Mesothelial cell of epicardium (in vitro differentiated cells): ENCODE data around the gene CLDND1. TPM values are rescaled to one million over a fixed set of nuclear protein-coding genes. Genes with fewer than 3 reads are reported as not detected.

Source experiments
- DNase-seq, 2 experiments: peaks; one replicate each; pipeline ENCODE4 v3.0.0; 2021; ENCODE audit warnings: low spot score in 2 of 2; ENCODE audit not compliant: unreplicated experiment in 2 of 2
- H3K27ac Mint-ChIP-seq: 2 replicates; pipeline ENCODE4 v1.8.0; 2021; ENCODE audit warnings: mixed read lengths
- H3K27me3 Mint-ChIP-seq: 2 replicates; pipeline ENCODE4 v1.8.0; 2021; ENCODE audit warnings: low read depth, mixed read lengths
- H3K36me3 Mint-ChIP-seq: 2 replicates; pipeline ENCODE4 v1.8.0; 2021; ENCODE audit warnings: mixed read lengths
- H3K4me1 Mint-ChIP-seq: 2 replicates; pipeline ENCODE4 v1.8.0; 2021; ENCODE audit warnings: mixed read lengths
- H3K4me3 Mint-ChIP-seq: 2 replicates; pipeline ENCODE4 v1.8.0; 2021; ENCODE audit warnings: mild to moderate bottlenecking, moderate library complexity, mixed read lengths
- H3K9me3 Mint-ChIP-seq: 2 replicates; pipeline ENCODE4 v1.8.0; 2021; ENCODE audit warnings: mixed read lengths
- CTCF ChIP-seq: fragments of 200-600 bp; sonication (generic); IDR thresholded peaks from one replicate; pipeline ENCODE4 v1.5.0; 2021; ENCODE audit warnings: antibody characterized with exemption; ENCODE audit not compliant: unreplicated experiment
- total RNA-seq: library from RNA; stranded (reverse); gene quantifications from 3 replicates; pipeline ENCODE4 v1.2.1, GENCODE V29; 2021

The CLDND1 gene
- total RNA-seq, 1 donor from 2014 or later = 89.0 TPM

- no peak for DNase-seq
- peaks cover 21% of the 10 kb centered on the region for H3K4me1 Mint-ChIP-seq
- TF ChIP-seq CTCF = no peak
- no peaks in the 10 kb centered on the region for H3K9me3 Mint-ChIP-seq
- no peak overlapping the region for H3K27ac Mint-ChIP-seq
- H3K4me3 Mint-ChIP-seq = no peak overlapping the region
- H3K36me3 Mint-ChIP-seq = no peaks in the 10 kb centered on the region
- H3K27me3 Mint-ChIP-seq = peaks cover 5% of the 10 kb centered on the region
Observed at GRCh38 chr3:98500019-98500418, 22.7 kb downstream of the CLDND1 start.

GRCh38 chr3:98497381-98497780 is 25.3 kb downstream of the CLDND1 start, which contains the start of gene OR5K2:
Gene OR5K2, plus strand, starts transcription at chr3:98497681. Its CDS starts 0 bp downstream, at chr3:98497681.
- no peak within 1 kb of the TSS for H3K4me3 Mint-ChIP-seq
- no peaks in the 10 kb centered on the region for H3K9me3 Mint-ChIP-seq
- no peak for TF ChIP-seq CTCF
- H3K4me1 Mint-ChIP-seq = peaks cover 4% of the 10 kb centered on the region
- peaks cover 18% of the 10 kb centered on the region for H3K27me3 Mint-ChIP-seq
- H3K27ac Mint-ChIP-seq = no peak within 1 kb of the TSS
- DNase-seq = no peak
- no peaks in the 10 kb centered on the region for H3K36me3 Mint-ChIP-seq

GRCh38 chr3:98483626-98484025 is 39.1 kb downstream of the CLDND1 start:
- Mint-ChIP-seq H3K36me3 (no peaks in the 10 kb centered on the region), H3K4me3 (no peak overlapping the region), H3K27me3 (no peaks in the 10 kb centered on the region), H3K9me3 (peaks cover 48% of the 10 kb centered on the region), H3K4me1 (no peaks in the 10 kb centered on the region), H3K27ac (no peak overlapping the region)
- no peak for TF ChIP-seq CTCF
- DNase-seq = no peak

GRCh38 chr3:98482717-98483482 is 39.8 kb downstream of the CLDND1 start:
- no peaks in the 10 kb centered on the region for H3K36me3 Mint-ChIP-seq
- no peak overlapping the region for H3K4me3 Mint-ChIP-seq

More at GRCh38 chr3:98482717-98483482, 39.8 kb downstream of the CLDND1 start:
- Mint-ChIP-seq H3K27ac (no peak overlapping the region), H3K27me3 (no peaks in the 10 kb centered on the region), H3K4me1 (no peaks in the 10 kb centered on the region), H3K9me3 (peaks cover 44% of the 10 kb centered on the region)
- TF ChIP-seq CTCF = no peak
- no peak for DNase-seq

Other genes with a start within 250 kb of the CLDND1 start
- gene OR5H2, start 240.4 kb downstream of the CLDND1 start, total RNA-seq = not detected in 3 replicates
- not detected in 3 replicates for gene OR5K4, start 169.0 kb downstream of the CLDND1 start, total RNA-seq
- gene OR5K3, start 132.2 kb downstream of the CLDND1 start, total RNA-seq = not detected in 3 replicates
- not detected in 3 replicates for gene OR5K1, start 59.7 kb downstream of the CLDND1 start, total RNA-seq
- gene OR5K2, start 25.2 kb downstream of the CLDND1 start, total RNA-seq = not detected in 3 replicates
- gene GPR15, start 9.1 kb upstream of the CLDND1 start, total RNA-seq = not detected in 3 replicates
- gene CPOX, start 70.7 kb upstream of the CLDND1 start, total RNA-seq = 17.9 to 20.8 TPM (median 18.4 TPM) in 3 replicates
- gene ST3GAL6, start 240.4 kb upstream of the CLDND1 start, total RNA-seq = 9.0 to 14.1 TPM (median 11.1 TPM) in 3 replicates